ENCODE data around the gene FPR2. TPM values are rescaled to one million over a fixed set of nuclear protein-coding genes. Genes with fewer than 3 reads are reported as not detected.
A peak's percentile ranks its signal among the peaks of the same experiment; 100 is the strongest.

Gene FPR2
- total and polyA plus RNA-seq, 9 of the 15 experiments (the other 6 are each of a cell fraction or from before 2014, with no cell fraction given) = 0.03 to 0.15 (median 0.07) TPM; not detected in 6

DNA sequence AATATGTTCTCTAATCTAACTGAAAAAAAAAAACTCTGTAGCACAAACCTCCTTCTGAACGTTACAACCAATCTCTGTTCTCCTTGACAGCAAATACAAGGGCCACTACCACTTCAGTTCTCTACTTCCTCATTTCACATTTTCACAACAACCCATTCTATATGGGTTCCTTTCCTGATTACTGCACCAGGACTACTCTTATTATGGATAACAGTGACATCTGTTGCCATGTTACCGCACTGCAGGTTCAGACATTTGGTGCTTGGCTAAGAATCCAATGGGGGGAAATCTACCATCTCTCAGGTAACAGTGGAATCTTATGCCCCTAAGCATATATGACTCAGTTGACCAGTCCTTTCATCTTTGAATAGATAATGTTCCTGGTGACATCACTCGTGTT lies 22.4 kb downstream of the FPR2 start:
- no peak overlapping the region for H2AFZ ChIP-seq (ENCODE audit: low read depth, low read length)
- H3K9me1 ChIP-seq (ENCODE audit: control insufficient read depth, insufficient read depth, low read length) = no peaks in the 10 kb centered on the region
- no peak overlapping the region for H3K9ac ChIP-seq (ENCODE audit: insufficient read depth in 1 of 2, low read depth in 2 of 2, low read length in 2 of 2)
- H3K79me2 ChIP-seq (ENCODE audit: control insufficient read depth, insufficient read depth, low read length) = no peaks in the 10 kb centered on the region
- FAIRE-seq (no peak), DNase-seq (ENCODE audit: extremely low read depth in 1 of 4, low spot score in 3 of 4) (peak in 2 of 4 experiments; percentile 34 to 72), ATAC-seq (peak; percentile 86)
- H4K20me1 ChIP-seq (replicated peaks; ENCODE audit: control insufficient read depth, insufficient read depth, low read length) = no peaks in the 10 kb centered on the region
- peaks cover 11 to 55% of the 10 kb centered on the region in 2 experiments for H3K4me1 ChIP-seq (replicated peaks in 1 of 2; ENCODE audit: control insufficient read depth in 2 of 2, insufficient read depth in 2 of 2, low read length in 2 of 2)
- H3K4me3 ChIP-seq = no peak overlapping the region
- no peaks in the 10 kb centered on the region for H3K27me3 ChIP-seq (ENCODE audit: control insufficient read depth in 2 of 2, insufficient read depth in 2 of 2, low read length in 2 of 2)
- intact Hi-C loops (cut with micrococcal nuclease) = loop anchor here (10.0 kb wide), 1 partner anchor 359 kb away; no protein-coding TSS in a partner anchor
- in situ Hi-C loops (cut with MboI) = loop anchor here (10.0 kb wide), 1 partner anchor 359 kb away; no protein-coding TSS in a partner anchor
- no peaks in the 10 kb centered on the region for H3K36me3 ChIP-seq (ENCODE audit: control insufficient read depth, insufficient read depth, low read length)
- no peak overlapping the region for H3K27ac ChIP-seq (ENCODE audit: extremely low read depth, low read depth, low read length)
- ChIA-PET POLR2A (no interaction called here), CTCF (ENCODE audit: low intra/inter-chr PET ratio) (interaction anchor here (0.6 to 1.1 kb wide), 3 partner anchors 443 to 445 kb away, joined by 3 to 4 read pairs (median 3); no protein-coding TSS in a partner anchor)
- WGBS (ENCODE audit: insufficient coverage, low coverage, missing lambda C conversion rate) = 15% methylated on average over 3 of the region's 3 CpGs
- BruUV-seq (replicated peaks) = no TSS peak
- no peaks in the 10 kb centered on the region for H3K9me3 ChIP-seq (replicated peaks; ENCODE audit: control insufficient read depth, insufficient read depth, low read depth, low read length)
- H3K4me2 ChIP-seq (ENCODE audit: insufficient read depth, low read length) = no peak overlapping the region
- 0 out of 2 replicates have a peak, but pooled peaks have one; percentile 14 for TF ChIP-seq ELF1 (tag; IDR thresholded peaks at IDR 0.05)
- no peak for TF ChIP-seq SMARCC2 (IDR thresholded peaks at IDR 0.05; ENCODE audit: low read depth)
- no peak for TF ChIP-seq ZNF507 (tag; conservative IDR thresholded peaks at IDR 0.05)
- TF ChIP-seq FOXK2 (conservative IDR thresholded peaks at IDR 0.05 in 1 of 2, IDR thresholded peaks at IDR 0.05 in 1 of 2; ENCODE audit: low read depth in 2 of 2) = peak; percentile 83 to 84
- TF ChIP-seq, protein P1, sequence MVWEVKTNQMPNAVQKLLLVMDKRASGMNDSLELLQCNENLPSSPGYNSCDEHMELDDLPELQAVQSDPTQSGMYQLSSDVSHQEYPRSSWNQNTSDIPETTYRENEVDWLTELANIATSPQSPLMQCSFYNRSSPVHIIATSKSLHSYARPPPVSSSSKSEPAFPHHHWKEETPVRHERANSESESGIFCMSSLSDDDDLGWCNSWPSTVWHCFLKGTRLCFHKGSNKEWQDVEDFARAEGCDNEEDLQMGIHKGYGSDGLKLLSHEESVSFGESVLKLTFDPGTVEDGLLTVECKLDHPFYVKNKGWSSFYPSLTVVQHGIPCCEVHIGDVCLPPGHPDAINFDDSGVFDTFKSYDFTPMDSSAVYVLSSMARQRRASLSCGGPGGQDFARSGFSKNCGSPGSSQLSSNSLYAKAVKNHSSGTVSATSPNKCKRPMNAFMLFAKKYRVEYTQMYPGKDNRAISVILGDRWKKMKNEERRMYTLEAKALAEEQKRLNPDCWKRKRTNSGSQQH (CRISPR knock-in tag; IDR thresholded peaks at IDR 0.05) = no peak
- TF ChIP-seq PRPF4 (IDR thresholded peaks at IDR 0.05; ENCODE audit: insufficient read depth, low read depth, low read length, poor library complexity, severe bottlenecking) = no peak
- TF ChIP-seq ASH1L (IDR thresholded peaks at IDR 0.05; ENCODE audit: borderline replicate concordance, low read depth, partially characterized antibody) = no peak
- TF ChIP-seq CTBP1 (IDR thresholded peaks at IDR 0.05; ENCODE audit: borderline replicate concordance) = no peak
- 0 out of 2 replicates have a peak, but pooled peaks have one; percentile 41 for TF ChIP-seq EHMT2 (IDR thresholded peaks at IDR 0.05)
- TF ChIP-seq YY1 (IDR thresholded peaks at IDR 0.05; ENCODE audit: borderline replicate concordance in 1 of 3, control insufficient read depth in 1 of 3, extremely low read depth in 1 of 3, insufficient read depth in 3 of 3, insufficient read length in 1 of 3, insufficient replicate concordance in 2 of 3, low read depth in 1 of 3, low read length in 2 of 3) = no peak
- no peak for TF ChIP-seq CHD1 (IDR thresholded peaks at IDR 0.05; ENCODE audit: low read length)
- TF ChIP-seq, protein P2, sequence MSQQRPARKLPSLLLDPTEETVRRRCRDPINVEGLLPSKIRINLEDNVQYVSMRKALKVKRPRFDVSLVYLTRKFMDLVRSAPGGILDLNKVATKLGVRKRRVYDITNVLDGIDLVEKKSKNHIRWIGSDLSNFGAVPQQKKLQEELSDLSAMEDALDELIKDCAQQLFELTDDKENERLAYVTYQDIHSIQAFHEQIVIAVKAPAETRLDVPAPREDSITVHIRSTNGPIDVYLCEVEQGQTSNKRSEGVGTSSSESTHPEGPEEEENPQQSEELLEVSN (IDR thresholded peaks at IDR 0.05; ENCODE audit: borderline replicate concordance in 1 of 2, extremely low read depth in 1 of 2, insufficient read depth in 1 of 2, insufficient read length in 1 of 2, low read depth in 1 of 2, low read length in 1 of 2, poor library complexity in 1 of 2, severe bottlenecking in 1 of 2) = no peak
- TF ChIP-seq AFF1 (IDR thresholded peaks at IDR 0.05; ENCODE audit: low read depth in 1 of 2, partially characterized antibody in 2 of 2) = peak in 1 of 2 experiments; percentile 40
- TF ChIP-seq XRCC3 (IDR thresholded peaks at IDR 0.05) = no peak

All from K562 (cell line).